GM18511 (cell line): ENCODE data around the gene KRTAP12-2.
"Not testable (repeated sequence)": the region's sequence is repeated elsewhere in the genome, so short reads cannot be mapped to it uniquely, and the experiment has no call there.

ENCODE experiments used
- ATAC-seq: cut with Tn5 transposase; IDR thresholded peaks from one replicate; pipeline ENCODE4 v1.9.1; 2021; ENCODE audit warnings: mild to moderate bottlenecking, moderate library complexity; ENCODE audit not compliant: unreplicated experiment

Gene KRTAP12-2

DNA sequence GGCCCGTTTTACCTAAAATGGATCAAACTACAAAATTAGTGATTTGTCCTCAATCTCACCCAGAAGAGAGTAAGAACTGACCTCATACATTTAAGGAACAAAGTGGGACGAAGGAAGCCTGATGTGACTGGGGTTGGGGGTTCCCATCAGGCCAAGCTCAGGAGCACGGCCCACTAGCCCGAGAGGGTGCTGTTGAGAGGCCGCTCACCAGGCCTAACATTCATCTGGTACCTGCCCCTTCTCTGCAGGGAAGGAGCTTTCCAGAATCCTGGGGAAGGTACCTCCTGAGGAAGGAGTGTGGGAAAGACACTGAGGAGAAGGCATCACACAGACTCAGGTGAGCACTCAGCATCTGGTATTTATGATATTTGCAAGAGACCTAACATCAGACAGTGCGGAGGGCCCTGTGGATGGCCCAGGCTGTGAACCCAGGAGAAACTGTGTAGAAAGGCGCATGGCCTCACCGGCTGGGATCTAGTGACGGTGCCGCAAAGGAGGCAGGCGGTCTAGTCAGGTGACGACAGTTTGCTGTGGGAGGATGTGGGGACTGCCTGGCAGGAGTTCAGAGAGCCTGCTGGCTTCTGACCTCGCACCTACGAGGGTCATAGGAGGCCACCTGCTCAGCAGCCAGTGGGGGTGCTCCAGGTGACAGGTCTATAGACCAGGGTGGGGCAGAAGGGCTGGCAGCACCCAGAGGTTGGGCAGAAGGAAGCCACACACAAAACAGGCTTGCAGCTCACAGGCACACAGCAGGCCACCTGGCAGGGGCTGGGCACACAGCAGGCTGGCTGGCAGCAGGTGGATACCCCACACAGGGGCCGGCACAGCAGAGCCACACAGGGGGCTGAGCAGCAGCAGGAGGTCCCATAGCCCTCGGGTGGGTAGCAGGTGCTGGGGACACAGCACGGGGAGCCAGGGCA, 12.8 kb downstream of the KRTAP12-2 start:
- ATAC-seq: no peak

DNA sequence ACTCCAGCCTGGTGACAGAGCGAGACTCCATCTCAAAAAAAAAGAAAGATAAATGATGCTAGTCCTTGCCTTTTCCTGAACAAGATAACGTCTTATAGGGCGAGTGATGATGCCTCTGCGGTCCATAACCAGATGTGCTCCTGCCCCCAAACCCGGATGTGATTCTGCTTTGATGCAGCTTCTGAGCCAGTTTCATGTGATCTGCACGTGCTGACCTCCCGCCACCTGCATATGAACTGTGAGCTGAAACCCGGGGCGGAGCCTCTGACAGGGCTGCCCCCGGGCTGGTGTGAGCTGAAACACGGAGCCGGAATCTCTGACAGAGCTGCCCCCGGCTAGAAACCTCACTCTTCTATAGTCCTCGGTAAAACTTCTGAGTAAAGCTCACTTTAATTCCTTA, 13.6 kb downstream of the KRTAP12-2 start:
- no peak for ATAC-seq

DNA sequence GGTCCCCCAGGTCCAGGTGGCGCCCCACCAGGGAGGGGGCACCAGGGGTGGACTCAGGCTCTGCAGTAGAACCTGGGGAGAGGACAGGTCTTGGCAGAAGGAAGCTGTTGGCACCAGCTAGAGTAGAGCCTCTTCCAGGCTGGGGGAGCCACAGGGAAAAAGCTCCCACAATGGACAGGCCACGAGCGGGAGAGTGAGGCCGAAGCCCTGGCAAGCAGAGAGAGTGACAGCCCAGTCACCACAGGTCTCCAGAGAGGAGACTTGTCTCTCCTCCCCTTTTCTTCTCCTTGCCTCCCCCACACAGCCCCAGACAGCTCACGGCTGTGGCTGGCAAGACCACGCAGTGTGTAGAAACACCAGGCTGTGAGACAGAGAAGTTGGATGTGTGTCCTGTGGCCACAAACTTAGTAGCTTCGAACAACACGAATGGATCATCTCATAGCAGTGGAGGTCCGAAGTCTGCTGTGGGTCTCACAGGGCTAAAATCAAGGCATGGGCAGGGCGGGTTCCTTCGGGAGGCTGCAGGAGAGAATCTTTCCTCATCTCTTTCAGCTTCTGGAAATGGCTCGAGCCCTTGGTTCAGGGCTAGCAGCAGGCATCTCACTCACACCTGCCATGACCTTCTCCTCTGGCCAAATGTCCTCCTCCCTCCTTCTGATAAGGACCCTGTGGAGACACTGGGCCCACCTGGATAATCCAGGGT, 15.6 kb downstream of the KRTAP12-2 start:
- ATAC-seq: no peak

DNA sequence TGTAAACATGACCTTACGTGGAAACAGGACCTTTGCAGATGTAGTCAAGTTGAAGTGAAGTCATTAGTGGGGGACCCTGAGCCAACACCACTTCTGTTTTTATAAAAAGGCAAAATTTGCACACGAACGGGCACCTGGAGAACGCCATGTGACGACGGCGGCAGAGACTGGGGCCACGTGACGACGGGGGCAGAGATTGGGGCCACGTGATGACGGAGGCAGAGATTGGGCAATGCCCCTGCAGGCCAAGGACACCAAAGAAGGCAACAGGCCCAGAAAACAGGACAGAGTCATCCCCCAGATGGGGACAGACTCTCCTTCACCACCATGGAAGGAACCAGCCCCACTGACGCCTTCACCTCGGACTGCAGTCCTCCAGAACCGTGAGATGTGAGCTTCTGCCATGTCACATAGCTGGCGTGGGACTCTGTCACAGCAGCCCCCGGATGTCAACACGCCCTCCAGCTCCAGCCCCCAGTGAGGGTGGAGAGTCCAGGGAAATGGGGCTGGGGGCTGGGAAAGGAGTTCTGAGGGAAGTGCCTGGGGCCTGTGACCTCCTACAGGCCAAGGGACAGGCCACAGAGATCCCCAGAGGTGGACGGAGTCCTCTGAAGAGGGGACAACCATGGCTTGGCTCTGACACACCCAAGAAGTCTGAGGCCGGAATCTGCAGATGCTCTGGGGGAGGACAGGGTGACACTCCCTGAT, 16.3 kb downstream of the KRTAP12-2 start:
- no peak for ATAC-seq

DNA sequence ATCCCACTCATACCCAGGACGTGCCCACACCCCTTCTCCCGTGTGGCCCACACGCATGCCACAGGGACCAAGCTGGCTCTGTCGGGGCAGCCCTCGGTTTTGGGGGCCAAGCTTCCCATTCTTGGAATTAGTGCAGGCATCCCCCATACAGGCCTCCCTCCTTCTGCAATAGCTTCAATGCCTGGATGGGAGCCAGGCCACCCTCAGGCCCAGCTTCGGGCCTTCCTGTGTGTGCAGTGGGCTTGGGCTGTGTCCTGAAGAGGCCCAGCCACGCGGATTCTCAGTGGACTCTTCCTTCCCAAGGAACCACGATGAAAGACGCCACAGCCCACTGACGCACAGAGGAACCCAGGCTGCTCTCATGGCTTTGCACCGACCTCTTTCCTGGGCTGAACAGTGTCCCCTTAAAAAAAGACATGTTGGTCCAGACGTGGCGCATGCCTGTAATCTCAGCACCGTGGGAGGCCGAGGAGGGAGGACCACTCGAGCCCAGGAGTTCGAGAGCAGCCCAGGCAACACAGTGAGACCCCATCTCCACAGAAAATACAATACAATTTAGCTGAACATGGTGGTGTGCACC, 17.1 kb downstream of the KRTAP12-2 start:
- ATAC-seq: no peak

DNA sequence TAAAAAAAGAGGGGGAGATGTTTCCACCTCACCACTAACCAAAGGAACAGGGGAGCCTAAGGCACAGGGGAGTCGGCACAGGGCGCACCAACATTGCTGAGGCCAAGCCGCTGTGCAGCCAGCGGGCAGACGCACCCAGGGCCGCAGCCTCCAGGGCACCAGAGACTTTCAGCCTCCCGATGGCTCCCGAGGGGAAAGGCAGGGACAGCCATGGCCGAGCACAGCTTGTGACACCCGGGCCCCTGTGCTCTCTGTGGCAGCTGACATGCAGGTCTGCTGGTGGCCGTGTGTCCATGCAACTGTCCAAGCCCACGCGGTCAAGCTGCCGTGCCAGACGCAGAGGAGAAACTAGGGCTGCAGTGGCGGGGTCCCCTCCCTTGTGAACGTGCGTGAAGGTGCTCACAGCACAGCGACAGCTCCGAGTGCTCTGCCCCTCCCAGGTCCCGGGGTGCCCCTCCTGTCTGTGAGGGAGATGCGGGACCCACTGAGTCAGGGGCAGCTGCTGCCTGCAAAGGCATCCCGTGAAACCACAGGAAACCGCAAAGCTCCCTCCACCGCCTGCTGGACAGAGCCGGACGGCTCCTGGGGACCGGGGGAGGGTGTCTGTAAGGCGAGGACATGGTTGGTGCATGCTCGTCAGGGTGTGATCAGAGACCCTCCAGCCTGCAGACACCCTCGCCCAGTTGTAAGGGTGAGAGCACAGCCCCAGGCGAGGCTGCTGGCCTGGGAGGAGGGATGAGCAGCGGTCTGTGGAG, 18.0 kb downstream of the KRTAP12-2 start:
- no peak for ATAC-seq

DNA sequence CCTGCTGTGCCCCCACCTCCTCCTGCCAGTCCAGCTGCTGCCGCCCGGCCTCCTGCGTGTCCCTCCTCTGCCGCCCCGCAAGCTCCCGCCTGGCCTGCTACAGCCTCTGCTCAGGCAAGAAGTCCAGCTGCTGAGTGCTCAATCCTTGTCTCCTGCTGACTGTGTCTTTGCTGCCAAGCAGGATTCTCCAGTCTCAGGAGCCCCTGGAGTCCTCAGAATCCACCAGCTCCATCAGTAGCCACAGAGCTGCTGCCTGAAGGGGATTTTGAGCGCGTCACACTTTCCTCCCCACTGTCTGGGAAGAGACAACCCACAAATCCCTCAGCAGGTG, 19.5 kb downstream of the KRTAP12-2 start:
- ATAC-seq: no peak

DNA sequence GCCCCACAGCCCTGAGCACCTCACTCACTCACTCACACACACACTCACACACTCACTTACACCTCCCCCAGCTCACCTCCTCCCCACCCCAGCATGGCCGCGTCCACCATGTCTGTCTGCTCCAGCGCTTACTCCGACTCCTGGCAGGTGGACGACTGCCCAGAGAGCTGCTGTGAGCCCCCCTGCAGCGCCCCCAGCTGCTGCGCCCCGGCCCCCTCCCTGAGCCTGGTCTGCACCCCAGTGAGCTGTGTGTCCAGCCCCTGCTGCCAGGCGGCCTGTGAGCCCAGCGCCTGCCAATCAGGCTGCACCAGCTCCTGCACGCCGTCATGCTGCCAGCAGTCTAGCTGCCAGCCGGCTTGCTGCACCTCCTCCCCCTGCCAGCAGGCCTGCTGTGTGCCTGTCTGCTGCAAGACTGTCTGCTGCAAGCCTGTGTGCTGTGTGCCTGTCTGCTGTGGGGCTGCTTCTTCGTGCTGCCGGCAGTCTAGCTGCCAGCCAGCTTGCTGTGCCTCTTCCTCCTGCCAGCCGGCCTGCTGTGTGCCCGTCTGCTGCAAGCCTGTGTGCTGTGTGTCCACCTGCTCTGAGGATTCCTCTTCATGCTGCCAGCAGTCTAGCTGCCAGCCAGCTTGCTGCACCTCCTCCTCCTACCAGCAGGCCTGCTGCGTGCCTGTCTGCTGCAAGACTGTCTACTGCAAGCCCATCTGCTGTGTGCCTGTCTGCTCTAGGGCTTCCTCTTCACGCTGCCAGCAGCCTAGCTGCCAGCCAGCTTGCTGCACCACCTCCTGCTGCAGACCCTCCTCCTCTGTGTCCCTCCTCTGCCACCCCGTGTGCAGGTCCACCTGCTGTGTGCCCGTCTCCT, 20.1 kb downstream of the KRTAP12-2 start, which contains the start of gene KRTAP10-11:
TSS of gene KRTAP10-11 (plus strand) at position 49 of the 856 bp plus-strand sequence. CDS start at position 94, 45 bp downstream.
- ATAC-seq: not testable (repeated sequence)

DNA sequence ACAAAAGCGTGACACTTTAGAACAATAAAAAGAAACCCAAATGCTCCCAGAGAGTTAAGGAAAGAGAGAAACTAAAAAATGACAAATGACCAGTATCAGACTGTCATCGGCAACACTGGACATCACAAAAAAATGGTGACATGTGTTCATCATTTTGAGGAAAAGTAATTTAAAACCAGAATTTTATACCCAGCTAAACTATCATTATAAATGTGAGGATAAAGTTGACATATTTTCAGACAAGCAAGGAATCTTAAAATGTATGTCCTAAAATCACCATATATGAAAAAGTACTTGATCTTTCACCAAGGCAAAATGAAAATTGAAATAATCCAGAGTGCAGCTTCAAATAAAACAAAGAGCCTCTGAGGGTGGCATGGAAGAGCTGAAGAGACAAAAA, 21.8 kb downstream of the KRTAP12-2 start:
- ATAC-seq: no peak

DNA sequence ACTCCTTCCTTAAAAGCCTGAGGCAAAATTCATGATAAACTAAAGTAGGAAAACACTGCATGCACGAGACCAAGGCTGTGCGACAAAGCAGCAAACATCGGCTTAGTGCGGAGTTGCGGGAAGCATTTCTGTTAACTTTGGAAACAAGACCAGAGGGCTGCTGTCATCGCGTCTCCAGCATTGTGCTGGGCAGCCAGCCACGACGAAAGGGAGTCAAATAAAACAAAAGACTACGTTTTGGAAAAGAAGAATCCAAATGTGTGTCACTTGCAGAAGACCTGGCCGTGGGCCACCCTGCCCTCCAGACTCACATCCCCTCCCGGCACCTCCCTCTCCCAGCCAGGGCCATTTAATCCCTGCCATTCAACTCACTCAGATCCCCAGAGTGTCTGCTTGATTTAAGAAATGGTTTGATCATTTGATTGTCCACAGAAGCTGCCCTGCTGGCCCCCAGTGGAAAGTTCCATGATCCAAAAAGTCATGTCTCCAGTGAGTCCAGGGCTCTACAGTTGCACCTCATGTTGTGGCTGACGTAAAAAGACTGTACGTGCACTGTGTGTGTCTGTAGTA, 22.9 kb downstream of the KRTAP12-2 start:
- no peak for ATAC-seq

DNA sequence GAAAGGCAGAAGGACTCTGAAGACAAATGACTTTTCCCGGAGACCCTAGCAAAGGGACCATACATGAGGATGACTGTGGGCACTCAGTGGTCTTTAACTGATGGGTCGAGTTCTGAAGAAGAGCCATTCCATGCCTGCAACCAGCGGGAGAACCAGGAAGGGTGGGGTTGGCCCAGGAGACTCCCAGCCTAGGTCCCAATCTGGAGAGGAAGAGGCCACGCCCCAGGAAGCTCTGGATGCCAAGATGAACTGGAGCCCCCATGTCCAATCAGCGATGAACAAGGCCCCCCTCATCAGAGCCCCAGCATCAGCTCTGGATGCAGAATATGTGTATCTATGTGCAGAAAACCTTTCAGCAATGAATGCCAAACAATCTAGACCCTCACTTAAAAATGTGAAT, 26.0 kb downstream of the KRTAP12-2 start:
- ATAC-seq: no peak

DNA sequence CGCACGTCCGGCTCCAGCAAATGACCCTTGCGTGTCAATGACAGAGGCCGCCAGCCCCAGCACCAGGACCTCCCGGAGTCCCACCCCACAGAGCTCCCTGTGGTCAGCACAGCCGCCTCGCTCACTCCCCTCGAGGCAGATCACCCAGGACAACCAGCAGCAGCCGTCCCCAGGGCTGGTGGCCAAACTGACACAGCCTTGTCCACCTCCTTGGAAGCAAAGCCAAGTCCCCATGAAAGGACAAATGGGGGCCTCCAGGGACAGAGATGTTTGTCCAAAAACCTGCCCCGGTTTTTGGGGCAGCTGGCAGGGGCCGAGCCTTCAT, 27.4 kb downstream of the KRTAP12-2 start:
- no peak for ATAC-seq

DNA sequence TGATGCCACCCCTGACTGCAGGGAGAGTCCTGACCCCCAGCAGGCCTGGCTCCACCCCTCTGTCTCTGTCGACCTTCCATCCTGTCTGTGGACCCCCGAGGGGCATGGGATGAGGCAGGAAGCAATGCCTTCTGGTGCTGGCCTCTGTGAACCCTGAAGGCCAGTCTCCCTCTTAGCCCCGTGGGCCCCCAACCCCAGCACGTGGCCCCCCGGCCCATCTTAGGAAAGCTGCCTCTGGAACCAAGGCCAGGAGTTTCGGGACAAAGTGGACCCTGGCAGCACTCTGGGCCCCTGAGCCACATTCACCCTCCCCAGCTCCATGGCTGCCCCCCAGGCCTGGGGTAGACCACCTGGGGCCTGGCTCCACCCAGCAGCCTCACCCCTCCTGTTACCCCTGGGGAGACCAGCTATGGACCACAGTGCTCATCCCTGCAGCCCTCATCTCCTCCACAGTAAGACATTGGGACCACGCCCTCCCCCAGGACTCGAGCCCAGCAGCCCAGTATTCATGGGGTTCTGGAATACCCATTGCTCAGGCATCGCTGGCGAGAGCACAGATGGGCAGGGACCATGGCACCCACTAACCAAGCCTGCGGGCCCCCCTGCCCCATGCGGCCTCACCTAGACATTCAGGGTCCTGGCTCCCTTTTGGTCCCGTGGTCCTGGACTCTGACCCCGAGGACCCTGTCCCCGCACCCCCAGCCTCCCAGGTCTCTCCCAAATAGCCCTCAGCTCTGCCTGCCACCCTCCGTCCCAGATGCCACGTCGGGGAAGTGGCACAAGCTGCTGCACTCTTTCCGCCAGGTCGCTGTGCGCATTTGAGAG, 28.0 kb downstream of the KRTAP12-2 start:
- ATAC-seq: not testable (repeated sequence)

DNA sequence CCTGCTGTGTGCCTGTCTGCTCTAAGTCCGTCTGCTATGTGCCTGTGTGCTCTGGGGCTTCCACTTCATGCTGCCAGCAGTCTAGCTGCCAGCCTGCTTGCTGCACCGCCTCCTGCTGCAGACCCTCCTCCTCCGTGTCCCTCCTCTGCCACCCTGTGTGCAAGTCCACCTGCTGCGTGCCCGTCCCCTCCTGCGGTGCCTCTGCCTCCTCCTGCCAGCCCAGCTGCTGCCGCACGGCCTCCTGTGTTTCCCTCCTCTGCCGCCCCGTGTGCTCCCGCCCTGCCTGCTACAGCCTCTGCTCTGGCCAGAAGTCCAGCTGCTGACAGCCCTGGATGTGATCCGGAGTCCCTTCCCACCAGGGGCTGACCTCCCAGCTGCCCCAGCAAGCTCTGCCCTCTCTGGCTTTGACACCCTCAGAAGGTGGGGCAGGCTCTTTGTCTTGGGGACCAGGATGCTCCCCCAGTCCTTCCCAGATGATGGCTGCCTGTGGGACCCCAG, 28.8 kb downstream of the KRTAP12-2 start:
- not testable (repeated sequence) for ATAC-seq

DNA sequence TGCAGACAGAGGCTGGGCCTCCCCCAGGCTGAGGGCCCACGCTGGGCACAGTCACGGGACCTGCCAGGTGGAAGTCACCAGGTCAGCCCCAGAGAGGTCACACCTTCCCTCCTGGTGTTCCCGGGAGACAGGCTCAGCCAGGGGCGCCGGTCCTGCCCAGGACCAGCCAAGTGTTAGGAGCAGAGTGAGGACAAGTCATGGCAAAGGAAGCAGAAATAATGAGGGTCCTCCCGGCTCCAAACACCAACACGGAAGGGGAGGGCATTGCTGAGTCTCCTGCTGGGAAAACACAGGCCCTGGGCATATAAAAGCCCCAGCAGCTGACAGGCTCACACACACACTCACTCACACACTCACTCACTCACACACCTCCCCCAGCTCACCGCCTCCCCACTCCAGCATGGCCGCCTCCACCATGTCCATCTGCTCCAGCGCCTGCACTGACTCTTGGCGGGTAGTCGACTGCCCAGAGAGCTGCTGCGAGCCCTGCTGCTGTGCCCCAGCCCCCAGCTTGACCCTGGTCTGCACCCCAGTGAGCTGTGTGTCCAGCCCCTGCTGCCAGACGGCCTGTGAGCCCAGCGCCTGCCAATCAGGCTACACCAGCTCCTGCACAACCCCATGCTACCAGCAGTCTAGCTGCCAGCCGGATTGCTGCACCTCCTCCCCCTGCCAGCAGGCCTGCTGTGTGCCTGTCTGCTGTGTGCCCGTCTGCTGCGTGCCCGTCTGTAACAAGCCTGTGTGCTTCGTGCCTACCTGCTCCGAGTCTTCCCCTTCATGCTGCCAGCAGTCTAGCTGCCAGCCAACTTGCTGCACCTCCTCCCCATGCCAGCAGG, 29.5 kb downstream of the KRTAP12-2 start, which contains the start of gene KRTAP10-10:
TSS of gene KRTAP10-10 (plus strand) at position 339 of the 833 bp plus-strand sequence. CDS start at position 401, 62 bp downstream.
- no peak for ATAC-seq

DNA sequence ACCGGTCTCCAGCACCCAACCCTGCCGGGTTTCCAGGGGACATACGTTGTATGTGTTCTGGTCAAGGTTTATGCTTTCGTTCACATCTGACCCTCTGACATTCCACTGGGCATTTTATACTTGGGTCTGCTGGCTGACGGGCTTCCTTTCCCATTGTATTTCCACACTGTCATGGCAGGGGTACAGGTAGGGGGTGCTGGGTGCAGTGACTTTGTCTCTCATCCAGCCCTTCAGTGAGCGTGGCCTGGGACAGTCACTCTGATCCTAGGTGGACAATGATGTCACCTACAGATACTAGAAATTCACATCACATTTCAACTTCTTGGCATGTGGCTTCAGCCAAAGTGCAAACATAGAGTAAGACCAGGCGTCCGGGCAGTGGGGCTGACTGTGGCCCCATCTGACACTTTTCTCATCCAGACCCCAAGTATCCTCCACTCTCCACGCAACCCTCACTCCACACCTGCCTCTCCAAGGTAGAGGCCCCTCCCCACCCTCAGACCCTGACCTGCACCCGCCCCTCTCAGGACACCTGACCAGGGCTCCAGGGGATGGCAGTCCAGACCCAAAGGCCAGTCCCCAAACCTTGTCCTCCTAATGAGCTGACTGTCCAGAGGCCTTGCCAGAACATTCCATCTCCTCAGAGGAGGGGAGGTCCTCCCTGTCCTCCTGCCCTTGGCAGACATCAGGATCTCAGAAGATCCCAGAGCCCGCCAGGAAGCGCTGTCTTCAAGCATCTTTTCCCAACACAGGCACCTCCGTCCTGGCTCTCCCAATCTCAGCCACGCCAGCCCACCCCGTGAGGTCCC, 30.3 kb downstream of the KRTAP12-2 start:
- ATAC-seq: no peak
